Spleen (tissue), 11 donors: Measurements from ENCODE around the gene FUT1. TPM values are rescaled to one million over a fixed set of nuclear protein-coding genes. Genes with fewer than 3 reads are reported as not detected.

Experiments
- DNase-seq: peaks from one replicate; pipeline ENCODE4 v3.0.0-alpha.2; 2020
- H3K27ac ChIP-seq, 8 donors: fragments of 200-600 bp; sonication (generic) in 7 of 8; 1 replicate in 4 of 8; 2 replicates in 4 of 8; pipeline versions ENCODE4 v1.5.0 to v1.8.0; 2016 to 2021; ENCODE audit warnings: inconsistent platforms in 4 of 8, mild to moderate bottlenecking in 4 of 8, moderate library complexity in 1 of 8
- H3K27me3 ChIP-seq, 7 donors: fragments of 200-600 bp; sonication (generic) in 6 of 7; replicated peaks in 1 of 7; 1 replicate in 4 of 7; 2 replicates in 3 of 7; pipeline versions ENCODE4 v1.5.0 to v1.8.0; 2016 to 2021; ENCODE audit warnings: inconsistent platforms in 3 of 7, mild to moderate bottlenecking in 1 of 7
- H3K36me3 ChIP-seq, 6 donors: fragments of 200-600 bp; sonication (generic) in 5 of 6; 1 replicate in 4 of 6; 2 replicates in 2 of 6; pipeline versions ENCODE4 v1.5.0 to v1.8.0; 2016 to 2021; ENCODE audit warnings: inconsistent platforms in 2 of 6
- H3K4me1 ChIP-seq, 6 donors: fragments of 200-600 bp; sonication (generic) in 5 of 6; 1 replicate in 3 of 6; 2 replicates in 3 of 6; pipeline versions ENCODE4 v1.5.0 to v1.8.0; 2016 to 2021; ENCODE audit warnings: inconsistent platforms in 3 of 6
- H3K4me3 ChIP-seq, 8 donors: fragments of 200-600 bp; sonication (generic) in 7 of 8; 1 replicate in 4 of 8; 2 replicates in 4 of 8; pipeline versions ENCODE4 v1.5.0 to v1.8.0; 2016 to 2021; ENCODE audit warnings: inconsistent platforms in 4 of 8, mild to moderate bottlenecking in 4 of 8, moderate library complexity in 2 of 8
- H3K9me3 ChIP-seq, 8 donors: fragments of 200-600 bp; sonication (generic) in 7 of 8; 1 replicate in 4 of 8; 2 replicates in 4 of 8; pipeline versions ENCODE4 v1.5.0 to v1.8.0; 2016 to 2021; ENCODE audit warnings: inconsistent platforms in 4 of 8
- POLR2A ChIP-seq, 3 donors: fragments of 450-650 bp; IDR thresholded peaks; one replicate each; pipeline ENCODE4 v1.5.1; 2017; ENCODE audit warnings: antibody characterized with exemption in 3 of 3, mild to moderate bottlenecking in 1 of 3
- POLR2AphosphoS5 ChIP-seq, 3 donors: sonication (generic); formaldehyde crosslinking; IDR thresholded peaks; one replicate each; pipeline ENCODE4 v1.5.1; 2017; ENCODE audit warnings: antibody characterized with exemption in 3 of 3
- WGBS, 5 donors: extraction: QIAGEN DNeasy Blood & Tissue Kit in 3 of 5; methylation state at CpG; one replicate each; pipeline versions ENCODE4 v1.1.5 to v1.1.7; 2013 to 2018; 5-methylcytosine and 5-hydroxymethylcytosine counted together
- intact Hi-C: fragments of 100-400 bp; cut with DNase I; formaldehyde crosslinking; loops from one replicate; pipeline ENCODE4 v1.15.0; 2023; ENCODE audit warnings: low total_unique reads
- polyA plus RNA-seq, 3 donors: library from polyadenylated mRNA; stranded (reverse); fragments of 200-250 nt; gene quantifications; one replicate each; pipeline ENCODE4 v1.2.1, GENCODE V29; 2013
- total RNA-seq, 7 donors: library from RNA; depleted of rRNA in 3 of 7; stranded (reverse); fragments of >200 nt in 3 of 7; fragmentation: NEBNext Ultra II Directional in 4 of 7; extraction: Animal tissue kit (Norgen Biotek cat#: 25700) in 4 of 7; gene quantifications; one replicate each; pipeline versions ENCODE4 v1.1.0 to v1.2.1, GENCODE V29; 2016 to 2021
- TF ChIP-seq, protein P1 (sequence below), 11 experiments: fragments of 200-600 bp in 7 of 11; fragments of 450-650 bp in 4 of 11; sonication (generic) in 4 of 11; IDR thresholded peaks in 8 of 11; conservative IDR thresholded peaks in 3 of 11; 1 replicate in 7 of 11; 2 replicates in 4 of 11; pipeline versions ENCODE4 v1.4.0 to v1.8.0; 2016 to 2021; ENCODE audit warnings: antibody characterized with exemption in 11 of 11, inconsistent platforms in 4 of 11, mild to moderate bottlenecking in 1 of 11
- donor health status: healthy with polysubstance abuse.
- donor health status: DM: no; HTN: no; CAD: no; lungs with moderate emphysema.
- donor health status: DM: no; HTN: no; CAD: no.
- donor health status: Bipolar disorder and iron deficiency.
- donor health status: healthy.
- donor health status: DM: no; HTN: no; CAD: no.
- donor health status: DM: yes; HTN: yes; CAD: no.

Gene FUT1
- total and polyA plus RNA-seq, 10 donors: 1.0 to 22.9 (median 8.7) TPM

DNA sequence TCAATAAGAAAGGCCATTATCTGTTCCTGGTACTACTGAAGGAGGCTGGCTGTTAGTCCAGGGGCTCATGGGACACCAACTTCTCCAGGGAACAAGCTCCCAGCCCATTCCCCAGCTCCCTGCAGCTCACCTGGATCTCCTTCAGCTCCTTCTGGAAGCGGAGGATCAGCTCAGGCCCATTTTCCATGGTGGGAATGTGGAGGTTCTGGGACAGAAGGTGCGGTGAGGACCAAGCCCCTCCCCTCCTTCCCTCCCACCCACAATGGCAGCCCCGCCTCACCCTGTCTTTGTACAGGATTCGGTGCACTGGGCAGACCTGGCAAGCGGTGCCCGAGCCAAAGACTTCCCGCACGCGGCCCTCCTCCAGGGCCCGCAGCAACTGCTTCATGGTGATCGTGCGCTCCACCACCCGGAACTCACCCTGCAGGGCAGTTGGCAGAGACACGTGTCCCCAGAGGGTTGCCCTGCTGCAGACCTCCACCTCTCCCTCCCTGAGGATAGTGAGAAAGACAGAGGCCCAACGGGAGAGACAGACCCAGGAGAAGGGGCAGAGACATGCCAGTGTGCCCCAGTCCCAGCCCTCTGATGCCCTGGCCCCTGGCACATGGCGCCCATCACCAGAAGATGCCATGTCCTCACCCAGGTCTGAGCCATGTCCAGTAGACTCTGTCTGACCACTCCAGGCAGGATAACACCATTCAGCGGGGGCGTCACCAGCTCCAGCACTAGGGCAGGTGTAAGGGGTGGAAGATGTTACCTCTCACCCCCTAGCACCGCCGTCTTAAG is 44.0 kb upstream of the FUT1 start:
- Histone ChIP-seq H3K27me3 (no peaks in the 10 kb centered on the region), H3K9me3 (no peaks in the 10 kb centered on the region), H3K36me3 (peaks cover 0 to 10% (median 0%) of the 10 kb centered on the region in 6 donors), H3K4me1 (peaks cover 0 to 15% (median 9%) of the 10 kb centered on the region in 6 donors), H3K4me3 (no peak overlapping the region), H3K27ac (peak overlapping the region in 7 of 8 donors; percentile 71 to 83 (median 77))
- intact Hi-C loops: no loop called here
- no peak for DNase-seq
- TF ChIP-seq, protein P1, sequence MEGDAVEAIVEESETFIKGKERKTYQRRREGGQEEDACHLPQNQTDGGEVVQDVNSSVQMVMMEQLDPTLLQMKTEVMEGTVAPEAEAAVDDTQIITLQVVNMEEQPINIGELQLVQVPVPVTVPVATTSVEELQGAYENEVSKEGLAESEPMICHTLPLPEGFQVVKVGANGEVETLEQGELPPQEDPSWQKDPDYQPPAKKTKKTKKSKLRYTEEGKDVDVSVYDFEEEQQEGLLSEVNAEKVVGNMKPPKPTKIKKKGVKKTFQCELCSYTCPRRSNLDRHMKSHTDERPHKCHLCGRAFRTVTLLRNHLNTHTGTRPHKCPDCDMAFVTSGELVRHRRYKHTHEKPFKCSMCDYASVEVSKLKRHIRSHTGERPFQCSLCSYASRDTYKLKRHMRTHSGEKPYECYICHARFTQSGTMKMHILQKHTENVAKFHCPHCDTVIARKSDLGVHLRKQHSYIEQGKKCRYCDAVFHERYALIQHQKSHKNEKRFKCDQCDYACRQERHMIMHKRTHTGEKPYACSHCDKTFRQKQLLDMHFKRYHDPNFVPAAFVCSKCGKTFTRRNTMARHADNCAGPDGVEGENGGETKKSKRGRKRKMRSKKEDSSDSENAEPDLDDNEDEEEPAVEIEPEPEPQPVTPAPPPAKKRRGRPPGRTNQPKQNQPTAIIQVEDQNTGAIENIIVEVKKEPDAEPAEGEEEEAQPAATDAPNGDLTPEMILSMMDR (IDR thresholded peaks at IDR 0.05 in 8 of 11, conservative IDR thresholded peaks at IDR 0.05 in 3 of 11): no peak
- TF ChIP-seq POLR2AphosphoS5 (IDR thresholded peaks at IDR 0.05) (peak in 1 of 3 donors; percentile 17), POLR2A (IDR thresholded peaks at IDR 0.05) (no peak)
- 88 to 94% (median 90%) methylated on average over 8 to 20 of the region's 20 CpGs for WGBS, 5 donors

DNA sequence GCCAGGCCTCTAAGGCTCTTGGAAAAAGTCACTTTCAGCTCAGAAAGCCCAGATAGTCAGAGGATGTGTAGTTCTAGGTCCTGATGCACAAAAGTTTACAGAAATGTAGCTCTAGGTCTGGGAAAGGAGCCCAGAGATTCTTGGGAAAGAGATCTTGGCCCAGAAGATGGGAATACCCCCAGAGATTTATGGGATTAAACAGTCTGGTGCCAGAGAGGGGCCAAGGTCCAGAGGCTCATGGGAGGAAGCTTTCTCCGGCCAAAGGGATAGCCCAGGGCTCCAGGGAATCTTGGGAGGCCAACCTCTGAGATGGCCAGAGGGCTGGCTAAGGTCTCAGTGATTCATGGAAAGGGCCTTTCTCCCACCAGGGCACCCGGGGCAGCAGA is 43.2 kb upstream of the FUT1 start:
- intact Hi-C loops: no loop called here
- Histone ChIP-seq H3K4me3 (peak overlapping the region in 3 of 8 donors; percentile 49 to 73 (median 56)), H3K9me3 (no peaks in the 10 kb centered on the region), H3K27me3 (no peaks in the 10 kb centered on the region), H3K36me3 (peaks cover 0 to 10% (median 0%) of the 10 kb centered on the region in 6 donors), H3K27ac (peak overlapping the region; percentile 13 to 83 (median 76)), H3K4me1 (peaks cover 0 to 15% (median 9%) of the 10 kb centered on the region in 6 donors)
- no peak for DNase-seq
- 36 to 84% (median 81%) methylated on average over 2 of the region's 2 CpGs for WGBS, 5 donors
- TF ChIP-seq, protein P1 (IDR thresholded peaks at IDR 0.05 in 8 of 11, conservative IDR thresholded peaks at IDR 0.05 in 3 of 11): no peak
- TF ChIP-seq POLR2A (IDR thresholded peaks at IDR 0.05) (no peak), POLR2AphosphoS5 (IDR thresholded peaks at IDR 0.05) (no peak)

DNA sequence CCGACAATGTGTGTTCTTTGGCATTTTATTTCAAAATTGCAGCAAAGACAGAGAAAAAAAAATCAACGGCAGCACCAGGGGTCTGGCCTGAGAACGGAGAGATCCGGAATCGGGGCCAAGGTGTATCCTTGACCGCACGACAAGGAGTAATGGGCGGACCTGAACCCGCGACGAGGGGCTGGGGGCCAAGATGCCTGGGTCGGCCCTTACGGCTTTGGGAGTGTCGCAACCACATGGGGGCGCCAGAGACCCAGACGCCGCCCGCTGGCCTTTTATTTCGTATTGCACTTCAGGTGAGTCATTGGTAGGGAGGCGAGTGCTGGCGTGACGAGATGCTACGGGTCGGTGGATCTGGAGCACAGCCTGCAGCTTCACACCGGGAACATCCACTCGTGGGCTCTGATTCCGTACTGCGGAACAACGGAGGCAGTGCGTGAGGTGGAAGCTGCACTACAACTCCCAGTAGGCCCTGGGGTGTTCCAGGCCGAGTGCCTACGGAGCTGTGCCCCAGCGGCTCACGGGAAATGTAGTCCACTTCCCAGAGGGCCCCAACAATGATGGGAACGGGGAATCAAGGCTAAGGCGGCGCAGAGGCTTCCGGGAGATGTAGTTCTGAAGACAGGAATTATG is 42.7 kb upstream of the FUT1 start:
- no peaks in the 10 kb centered on the region for H3K27me3 ChIP-seq
- peak; percentile 94 for DNase-seq
- intact Hi-C loops: no loop called here
- 2 to 3% (median 2%) methylated on average over 33 to 38 of the region's 38 CpGs for WGBS, 5 donors
- H3K27ac ChIP-seq: peak overlapping the region; percentile 63 to 83 (median 76)
- no peaks in the 10 kb centered on the region for H3K9me3 ChIP-seq
- H3K4me1 ChIP-seq: peaks cover 0 to 15% (median 9%) of the 10 kb centered on the region in 6 donors
- TF ChIP-seq, protein P1 (IDR thresholded peaks at IDR 0.05 in 8 of 11, conservative IDR thresholded peaks at IDR 0.05 in 3 of 11): peak; percentile 89 to 97 (median 95)
- TF ChIP-seq POLR2A (IDR thresholded peaks at IDR 0.05) (no peak), POLR2AphosphoS5 (IDR thresholded peaks at IDR 0.05) (peak; percentile 79 to 84 (median 80))
- peak overlapping the region; percentile 42 to 73 (median 56) for H3K4me3 ChIP-seq
- H3K36me3 ChIP-seq: peaks cover 0 to 10% (median 0%) of the 10 kb centered on the region in 6 donors

DNA sequence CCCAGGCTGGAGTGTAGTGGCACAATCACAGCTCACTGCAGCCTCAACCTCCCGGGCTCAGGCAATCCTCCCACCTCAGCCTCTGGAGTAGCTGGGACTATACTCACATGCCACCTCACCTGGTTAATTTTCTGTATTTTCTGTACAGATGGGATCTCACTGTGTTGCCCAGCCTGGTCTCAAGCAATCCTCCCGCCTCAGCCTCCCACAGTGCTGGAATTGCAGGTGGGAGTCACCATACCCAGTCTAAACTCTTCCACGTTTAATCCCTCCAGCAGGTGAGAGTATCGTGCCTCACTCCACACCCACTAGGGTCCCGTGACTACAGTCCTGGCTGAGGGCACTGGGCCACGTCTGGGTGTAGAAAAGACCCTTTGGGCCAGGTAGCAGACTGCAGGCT is 41.9 kb upstream of the FUT1 start:
- Histone ChIP-seq H3K9me3 (no peaks in the 10 kb centered on the region), H3K27me3 (no peaks in the 10 kb centered on the region), H3K27ac (no peak overlapping the region), H3K4me1 (peaks cover 0 to 15% (median 9%) of the 10 kb centered on the region in 6 donors), H3K4me3 (no peak overlapping the region), H3K36me3 (peaks cover 0 to 5% (median 0%) of the 10 kb centered on the region in 6 donors)
- intact Hi-C loops: no loop called here
- DNase-seq: no peak
- WGBS, 5 donors: 81 to 86% (median 84%) methylated on average over 6 of the region's 6 CpGs
- no peak for TF ChIP-seq POLR2AphosphoS5 (IDR thresholded peaks at IDR 0.05)
- TF ChIP-seq POLR2A (IDR thresholded peaks at IDR 0.05): no peak
- TF ChIP-seq, protein P1 (IDR thresholded peaks at IDR 0.05 in 8 of 11, conservative IDR thresholded peaks at IDR 0.05 in 3 of 11): no peak
